Ishikawa (cell line): ENCODE results near the gene SLC38A9.

Source experiments
- CEBPB ChIP-seq: IDR thresholded peaks from 2 replicates; pipeline ENCODE4 v1.6.1; 2012
- CREB1 ChIP-seq: IDR thresholded peaks from 2 replicates; pipeline ENCODE4 v1.6.1; 2012; ENCODE audit warnings: low read depth
- EGR1 ChIP-seq: IDR thresholded peaks from 2 replicates; pipeline ENCODE4 v1.6.1; 2012
- EP300 ChIP-seq: IDR thresholded peaks from 2 replicates; pipeline ENCODE4 v1.6.1; 2012; ENCODE audit warnings: borderline replicate concordance
- NFIC ChIP-seq: IDR thresholded peaks from 2 replicates; pipeline ENCODE4 v1.6.1; 2012
- RAD21 ChIP-seq: IDR thresholded peaks from 2 replicates; pipeline ENCODE4 v1.6.1; 2012; ENCODE audit warnings: low read depth
- REST ChIP-seq: IDR thresholded peaks from 2 replicates; pipeline ENCODE4 v1.6.1; 2012; ENCODE audit warnings: low read depth, mild to moderate bottlenecking
- TAF1 ChIP-seq: IDR thresholded peaks from 2 replicates; pipeline ENCODE4 v1.6.1; 2012; ENCODE audit warnings: low read depth, mild to moderate bottlenecking
- TCF12 ChIP-seq: IDR thresholded peaks from 2 replicates; pipeline ENCODE4 v1.6.1; 2012; ENCODE audit warnings: low read depth
- TEAD4 ChIP-seq: IDR thresholded peaks from 2 replicates; pipeline ENCODE4 v1.6.1; 2012
- YY1 ChIP-seq: IDR thresholded peaks from 2 replicates; pipeline ENCODE4 v1.6.1; 2012; ENCODE audit warnings: low read depth
- ZBTB7A ChIP-seq: IDR thresholded peaks from 2 replicates; pipeline ENCODE4 v1.6.1; 2012; ENCODE audit warnings: low read depth
- TF ChIP-seq, protein P1 (sequence below): IDR thresholded peaks from 2 replicates; pipeline ENCODE4 v1.6.1; 2012

DNA sequence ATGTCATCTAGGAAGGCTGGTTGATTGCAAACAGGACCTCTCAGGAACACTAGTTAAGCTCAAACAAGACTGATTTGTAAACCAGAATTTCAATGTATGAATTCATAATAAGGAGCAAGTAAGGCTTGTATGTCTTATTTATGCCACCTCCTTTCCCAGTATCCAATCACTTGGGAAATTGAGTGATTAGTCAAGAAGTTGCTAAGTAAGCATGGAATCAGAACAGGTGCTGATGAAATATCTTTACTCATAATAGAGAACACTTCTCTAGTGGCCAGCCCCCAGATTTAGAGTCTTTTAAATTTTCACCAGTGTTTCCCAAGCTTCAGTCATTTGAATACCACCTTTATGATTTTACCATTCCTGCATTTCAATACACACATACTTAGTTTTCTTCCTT lies 20.5 kb upstream of the SLC38A9 start:
- TF ChIP-seq, protein P1, sequence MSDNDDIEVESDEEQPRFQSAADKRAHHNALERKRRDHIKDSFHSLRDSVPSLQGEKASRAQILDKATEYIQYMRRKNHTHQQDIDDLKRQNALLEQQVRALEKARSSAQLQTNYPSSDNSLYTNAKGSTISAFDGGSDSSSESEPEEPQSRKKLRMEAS = no peak
- no peak for TF ChIP-seq TEAD4
- no peak for TF ChIP-seq TAF1
- no peak for TF ChIP-seq YY1
- TF ChIP-seq NFIC = no peak
- TF ChIP-seq CREB1 = no peak
- no peak for TF ChIP-seq EP300
- TF ChIP-seq RAD21 = no peak
- no peak for TF ChIP-seq REST
- no peak for TF ChIP-seq TCF12
- no peak for TF ChIP-seq CEBPB
- TF ChIP-seq ZBTB7A = no peak
- TF ChIP-seq EGR1 = no peak
